Measurements from ENCODE around the gene RHOU. TPM values are rescaled to one million over a fixed set of nuclear protein-coding genes. Genes with fewer than 3 reads are reported as not detected.
A peak's percentile ranks its signal among the peaks of the same experiment; 100 is the strongest.

RHOU gene
- total RNA-seq (10 to 100 TPM in 3 of 4 donors, 1 to 10 TPM in 1; 9.7 to 90.9 (median 27.9) TPM), polyA plus RNA-seq (10 to 100 TPM in 2 of 3 donors, 1 to 10 TPM in 1; 5.7 to 20.1 (median 18.9) TPM)
- long read RNA-seq, donor 1, full-length matches to known transcripts: 184 of 206 reads
- long read RNA-seq, donor 1, partial matches to known transcripts: 15 of 206 reads
- long read RNA-seq, donor 1, other reads (novel, unspliced or antisense): 7 of 206 reads
- long read RNA-seq, donor 2, full-length matches to known transcripts: 189 of 212 reads
- long read RNA-seq, donor 2, partial matches to known transcripts: 19 of 212 reads
- long read RNA-seq, donor 2, other reads (novel, unspliced or antisense): 4 of 212 reads

DNA sequence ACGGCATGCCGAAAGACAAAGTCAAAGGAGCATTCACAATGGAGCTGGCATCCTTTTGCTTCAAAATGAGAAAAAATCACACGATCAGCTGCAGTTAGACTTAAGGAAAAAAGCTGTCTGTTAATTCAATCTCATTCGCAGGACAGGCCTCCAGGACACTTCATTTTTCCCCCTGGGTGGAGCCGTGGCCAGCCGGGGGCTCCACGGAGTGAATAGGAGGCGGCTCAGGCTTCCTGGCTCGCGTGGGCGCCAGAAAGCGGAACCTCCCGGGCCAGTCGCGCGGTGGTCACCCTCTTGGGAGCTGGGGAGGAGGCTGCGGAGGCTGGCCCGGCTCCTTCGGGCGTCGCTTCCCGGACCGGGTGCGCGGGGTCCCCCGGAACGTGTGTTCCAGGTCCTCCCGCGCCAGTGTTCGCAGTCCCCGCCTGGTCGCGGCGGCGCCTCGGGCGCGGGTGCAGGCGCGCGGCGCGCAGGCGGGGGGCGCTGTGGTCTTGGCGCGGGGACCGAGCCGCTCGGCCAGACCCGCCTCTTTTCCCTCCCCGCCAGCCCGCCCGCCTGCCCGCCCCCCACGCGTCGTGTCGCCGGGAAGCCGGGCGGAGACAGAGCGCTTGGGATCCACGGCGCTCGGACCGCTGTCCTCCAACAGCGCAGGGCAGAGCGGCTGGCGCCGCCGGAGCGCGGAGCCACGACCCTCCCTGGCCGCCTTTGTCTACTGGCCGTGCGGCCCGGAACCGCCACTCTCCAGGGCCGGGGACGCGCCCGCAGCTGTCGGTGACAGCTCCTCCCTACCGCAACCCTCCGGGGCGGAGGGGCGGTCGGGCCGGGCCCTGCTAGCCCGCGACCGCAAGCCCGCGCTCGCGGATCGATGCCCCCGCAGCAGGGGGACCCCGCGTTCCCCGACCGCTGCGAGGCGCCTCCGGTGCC lies at the start of gene RHOU:
Gene RHOU (plus strand): TSS at position 599 of the 921 bp plus-strand sequence. CDS start 264 bp downstream, at position 863.
- peak within 1 kb of the TSS; percentile 86 for H3K27ac ChIP-seq
- H3K36me3 ChIP-seq (ENCODE audit: insufficient read depth in 1 of 2, low read depth in 1 of 2): peaks cover 0 to 12% of the 10 kb centered on the region in 2 donors
- H3K4me3 ChIP-seq: peak within 1 kb of the TSS; percentile 91
- TF ChIP-seq, protein P1, sequence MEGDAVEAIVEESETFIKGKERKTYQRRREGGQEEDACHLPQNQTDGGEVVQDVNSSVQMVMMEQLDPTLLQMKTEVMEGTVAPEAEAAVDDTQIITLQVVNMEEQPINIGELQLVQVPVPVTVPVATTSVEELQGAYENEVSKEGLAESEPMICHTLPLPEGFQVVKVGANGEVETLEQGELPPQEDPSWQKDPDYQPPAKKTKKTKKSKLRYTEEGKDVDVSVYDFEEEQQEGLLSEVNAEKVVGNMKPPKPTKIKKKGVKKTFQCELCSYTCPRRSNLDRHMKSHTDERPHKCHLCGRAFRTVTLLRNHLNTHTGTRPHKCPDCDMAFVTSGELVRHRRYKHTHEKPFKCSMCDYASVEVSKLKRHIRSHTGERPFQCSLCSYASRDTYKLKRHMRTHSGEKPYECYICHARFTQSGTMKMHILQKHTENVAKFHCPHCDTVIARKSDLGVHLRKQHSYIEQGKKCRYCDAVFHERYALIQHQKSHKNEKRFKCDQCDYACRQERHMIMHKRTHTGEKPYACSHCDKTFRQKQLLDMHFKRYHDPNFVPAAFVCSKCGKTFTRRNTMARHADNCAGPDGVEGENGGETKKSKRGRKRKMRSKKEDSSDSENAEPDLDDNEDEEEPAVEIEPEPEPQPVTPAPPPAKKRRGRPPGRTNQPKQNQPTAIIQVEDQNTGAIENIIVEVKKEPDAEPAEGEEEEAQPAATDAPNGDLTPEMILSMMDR (IDR thresholded peaks at IDR 0.05): peak; percentile 86
- WGBS, 3 donors: 1% methylated on average over 59 to 107 of the region's 107 CpGs
- intact Hi-C loops (cut with DNase I): loop anchor here (2.0 to 5.0 kb wide), 5 partner anchors 202 to 497 kb away; no protein-coding TSS in a partner anchor
- no peaks in the 10 kb centered on the region for H3K9me3 ChIP-seq
- no peaks in the 10 kb centered on the region for H3K27me3 ChIP-seq (ENCODE audit: insufficient read depth in 3 of 3, low read length in 2 of 3)
- peaks cover 8% of the 10 kb centered on the region for H3K4me1 ChIP-seq
- peak; percentile 93 to 95 (median 93) for ATAC-seq
- peak; percentile 80 to 87 for DNase-seq

DNA sequence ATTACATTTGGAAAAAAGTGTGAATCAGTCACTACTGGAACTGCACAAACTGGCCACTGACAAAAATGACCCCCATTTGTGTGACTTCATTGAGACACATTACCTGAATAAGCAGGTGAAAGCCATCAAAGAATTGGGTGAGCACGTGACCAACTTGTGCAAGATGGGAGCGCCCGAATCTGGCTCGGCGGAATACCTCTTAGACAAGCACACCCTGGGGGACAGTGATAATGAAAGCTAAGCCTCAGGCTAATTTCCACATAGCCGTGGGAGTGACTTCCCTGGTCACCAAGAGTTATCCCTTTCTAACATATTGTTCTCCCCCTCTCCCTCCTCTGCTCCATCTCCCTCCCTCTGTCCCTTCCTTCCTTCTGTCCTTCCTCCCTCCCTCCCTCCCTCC lies 47.7 kb upstream of the RHOU start:
- Histone ChIP-seq H3K27ac (no peak overlapping the region), H3K4me1 (no peaks in the 10 kb centered on the region), H3K27me3 (ENCODE audit: insufficient read depth in 3 of 3, low read length in 2 of 3) (peaks cover 0 to 6% (median 0%) of the 10 kb centered on the region in 3 donors), H3K4me3 (no peak overlapping the region), H3K36me3 (ENCODE audit: insufficient read depth in 1 of 2, low read depth in 1 of 2) (no peaks in the 10 kb centered on the region), H3K9me3 (no peaks in the 10 kb centered on the region)
- intact Hi-C loops (cut with DNase I): loop anchor here (5.0 to 10.0 kb wide), 2 partner anchors 467 to 470 kb away; no protein-coding TSS in a partner anchor
- DNase-seq (no peak), ATAC-seq (no peak)
- WGBS, 3 donors: 81 to 90% (median 85%) methylated on average over 6 of the region's 6 CpGs
- TF ChIP-seq, protein P1 (IDR thresholded peaks at IDR 0.05): no peak

DNA sequence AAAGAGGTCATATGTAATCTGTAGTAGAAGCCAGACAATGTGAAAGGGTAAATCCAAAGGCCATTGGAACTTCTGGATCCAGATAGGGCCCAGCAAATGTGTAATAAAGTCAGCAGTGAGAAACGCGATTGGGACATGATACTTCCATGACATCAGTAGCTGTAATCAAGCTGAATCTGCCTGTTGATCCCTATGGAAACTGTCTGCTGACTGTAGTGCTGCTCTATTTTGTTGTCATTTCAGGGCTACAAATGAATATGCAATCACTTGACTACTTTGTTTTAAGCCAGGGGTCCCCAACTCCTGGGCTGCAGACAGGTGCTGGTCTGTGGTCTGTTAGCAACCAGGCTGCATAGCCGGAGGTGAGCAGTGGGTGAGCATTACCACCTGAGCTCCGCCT lies 46.0 kb upstream of the RHOU start:
- no peak overlapping the region for H3K27ac ChIP-seq
- ATAC-seq: no peak
- DNase-seq: no peak
- H3K4me3 ChIP-seq: no peak overlapping the region
- intact Hi-C loops (cut with DNase I): loop anchor here (5.0 to 10.0 kb wide), 2 partner anchors 466 to 468 kb away; no protein-coding TSS in a partner anchor
- no peaks in the 10 kb centered on the region for H3K4me1 ChIP-seq
- H3K27me3 ChIP-seq (ENCODE audit: insufficient read depth in 3 of 3, low read length in 2 of 3): peaks cover 0 to 6% (median 0%) of the 10 kb centered on the region in 3 donors
- no peaks in the 10 kb centered on the region for H3K36me3 ChIP-seq (ENCODE audit: insufficient read depth in 1 of 2, low read depth in 1 of 2)
- H3K9me3 ChIP-seq: no peaks in the 10 kb centered on the region
- TF ChIP-seq, protein P1 (IDR thresholded peaks at IDR 0.05): no peak
- WGBS, 3 donors: 62 to 72% (median 66%) methylated on average over 4 of the region's 4 CpGs

DNA sequence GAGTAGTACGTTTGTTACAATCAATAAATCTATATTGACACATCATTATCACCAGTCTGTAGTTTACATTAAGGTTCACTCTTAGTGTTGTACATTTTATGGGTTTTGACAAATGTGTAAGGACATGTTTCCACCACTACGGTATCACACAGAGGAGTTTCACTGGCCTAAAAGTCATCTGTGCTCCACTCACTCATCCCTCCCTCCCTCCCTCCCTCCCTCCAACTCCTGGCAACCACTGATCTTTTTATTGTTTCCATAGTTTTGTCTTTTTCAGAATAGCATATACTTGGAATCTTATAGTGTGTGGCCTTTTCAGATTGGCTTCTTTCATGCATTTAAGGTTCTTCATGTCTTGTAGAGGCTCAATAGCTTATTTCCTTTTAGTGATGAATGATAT lies 44.1 kb upstream of the RHOU start:
- Histone ChIP-seq H3K9me3 (no peaks in the 10 kb centered on the region), H3K4me1 (no peaks in the 10 kb centered on the region), H3K4me3 (no peak overlapping the region), H3K27me3 (ENCODE audit: insufficient read depth in 3 of 3, low read length in 2 of 3) (peaks cover 0 to 6% (median 2%) of the 10 kb centered on the region in 3 donors), H3K27ac (no peak overlapping the region), H3K36me3 (ENCODE audit: insufficient read depth in 1 of 2, low read depth in 1 of 2) (no peaks in the 10 kb centered on the region)
- intact Hi-C loops (cut with DNase I): loop anchor here in 1 of 2 donors (10.0 kb wide), 1 partner anchor 534 kb away; no protein-coding TSS in a partner anchor
- WGBS, 3 donors: 75 to 87% (median 86%) methylated on average over 2 of the region's 2 CpGs
- DNase-seq (no peak), ATAC-seq (no peak)
- TF ChIP-seq, protein P1 (IDR thresholded peaks at IDR 0.05): no peak

All from psoas muscle (tissue), 8 donors.